K562 (cell line): ENCODE data around the gene IL1B. TPM values are rescaled to one million over a fixed set of nuclear protein-coding genes. Genes with fewer than 3 reads are reported as not detected.

Experiments used
- CBFA2T3 ChIP-seq: fragments of 450-650 bp; IDR thresholded peaks from 2 replicates; pipeline ENCODE4 v1.6.1; 2017
- CXXC5 ChIP-seq: fragments of 250-450 bp; sonication (Bioruptor Pico); IDR thresholded peaks from 2 replicates; pipeline ENCODE4 v1.8.0; 2022; ENCODE audit warnings: inconsistent platforms, mild to moderate bottlenecking, moderate library complexity
- HDAC6 ChIP-seq: IDR thresholded peaks from 2 replicates; pipeline ENCODE4 v1.6.1; 2012; ENCODE audit warnings: low read depth, mild to moderate bottlenecking, control low read depth, inconsistent platforms, low read length, moderate library complexity
- ID3 ChIP-seq, 2 experiments: fragments of 250-450 bp in 1 of 2; fragments of 450-650 bp in 1 of 2; sonication (Bioruptor Pico) in 1 of 2; IDR thresholded peaks; 2 replicates each; pipeline versions ENCODE4 v1.6.1 to v1.8.0; 2016 to 2021; ENCODE audit warnings: mild to moderate bottlenecking in 2 of 2, moderate library complexity in 2 of 2, missing compliant biosample characterization in 1 of 2, missing genetic modification characterization in 1 of 2
- KAT2B ChIP-seq: IDR thresholded peaks from one replicate; pipeline ENCODE4 v1.6.1; 2012; ENCODE audit warnings: low read depth, mild to moderate bottlenecking, control low read depth, inconsistent platforms, low read length, moderate library complexity
- MLLT1 ChIP-seq, 2 experiments: fragments of 450-650 bp; IDR thresholded peaks; 2 replicates each; pipeline ENCODE4 v1.6.1; 2016
- PCBP1 ChIP-seq: fragments of 200-400 bp; formaldehyde crosslinking; IDR thresholded peaks from 2 replicates; pipeline ENCODE4 v1.6.1; 2018; ENCODE audit warnings: mild to moderate bottlenecking, low read depth, low read length; ENCODE audit not compliant: poor library complexity, severe bottlenecking
- PRPF4 ChIP-seq: fragments of 200-400 bp; formaldehyde crosslinking; IDR thresholded peaks from one replicate; pipeline ENCODE4 v1.6.1; 2017; ENCODE audit warnings: low read length, low read depth, mild to moderate bottlenecking; ENCODE audit not compliant: insufficient read depth, poor library complexity, severe bottlenecking
- RBBP5 ChIP-seq: fragments of 200-600 bp; sonication (generic); IDR thresholded peaks from 2 replicates; pipeline ENCODE4 v1.6.1; 2012; ENCODE audit warnings: borderline replicate concordance, mild to moderate bottlenecking, low read length, control low read depth, inconsistent platforms; ENCODE audit not compliant: insufficient read depth, poor library complexity, severe bottlenecking
- SMAD3 ChIP-seq: fragments of 450-650 bp; formaldehyde crosslinking; conservative IDR thresholded peaks from 2 replicates; pipeline ENCODE4 v1.4.0; 2020; ENCODE audit warnings: mild to moderate bottlenecking
- ZBTB8A ChIP-seq: fragments of 450-650 bp; IDR thresholded peaks from 2 replicates; pipeline ENCODE4 v1.6.1; 2018; ENCODE audit warnings: mild to moderate bottlenecking, moderate library complexity; ENCODE audit not compliant: partially characterized antibody
- ZNF165 ChIP-seq: fragments of 250-450 bp; sonication (Bioruptor Pico); IDR thresholded peaks from 2 replicates; pipeline ENCODE4 v1.4.0; 2020; ENCODE audit warnings: borderline replicate concordance
- ZNF274 ChIP-seq: IDR thresholded peaks from 2 replicates; pipeline ENCODE4 v1.6.1; 2011; ENCODE audit warnings: low read depth, mild to moderate bottlenecking, low read length, moderate library complexity, borderline replicate concordance
- ZNF740 ChIP-seq, 3 experiments: fragments of 200-800 bp in 1 of 3; sonication (Bioruptor generic) in 1 of 3; sonication (generic) in 1 of 3; formaldehyde crosslinking in 1 of 3; IDR thresholded peaks; 2 replicates each; pipeline versions ENCODE4 v1.6.1 to v1.8.0; 2016 to 2022; ENCODE audit warnings: mild to moderate bottlenecking in 2 of 3, missing compliant biosample characterization in 2 of 3, missing genetic modification characterization in 2 of 3, missing genetic modification reagents in 1 of 3
- polyA plus RNA-seq, 8 experiments: library from polyadenylated mRNA; depleted of rRNA in 4 of 8; stranded (reverse) in 5 of 8; unstranded in 3 of 8; fragments of >200 nt; fragmentation: Nextera tagmentation in 2 of 8; fragmentation: Illumina TruSeq in 1 of 8; extraction: Ambion mirVana in 2 of 8; extraction: Trizol in 1 of 8; gene quantifications; 2 replicates each; pipeline versions ENCODE4 v1.2.1 to v1.2.3, GENCODE V29; 2011 to 2014; ENCODE audit warnings: inconsistent platforms in 1 of 8, missing spikeins in 1 of 8
- total RNA-seq, 7 experiments: library from RNA; depleted of rRNA in 6 of 7; stranded (reverse); fragments of >200 nt in 6 of 7; fragmentation: Illumina TruSeq in 2 of 7; extraction: Trizol in 2 of 7; gene quantifications; 2 replicates each; pipeline versions ENCODE4 v1.2.1 to v1.2.3, GENCODE V29; 2011 to 2021; ENCODE audit warnings: low replicate concordance in 1 of 7
- TF ChIP-seq, protein P1 (sequence below): fragments of 450-650 bp; IDR thresholded peaks from 2 replicates; pipeline ENCODE4 v1.6.1; 2016; ENCODE audit warnings: borderline replicate concordance
- TF ChIP-seq, protein P2 (sequence below): sonication (generic); formaldehyde crosslinking; IDR thresholded peaks from 2 replicates; pipeline ENCODE4 v1.8.0; 2022; ENCODE audit warnings: missing genetic modification reagents, mild to moderate bottlenecking, borderline replicate concordance
- TF ChIP-seq, protein P3 (sequence below): fragments of 450-650 bp; formaldehyde crosslinking; IDR thresholded peaks from 2 replicates; pipeline ENCODE4 v1.4.0; 2020; ENCODE audit warnings: mild to moderate bottlenecking, moderate library complexity

The IL1B gene
- total and polyA plus RNA-seq, 9 of the 15 experiments (the other 6 are each of a cell fraction or from before 2014, with no cell fraction given), result 0.29 TPM; not detected in 8

DNA sequence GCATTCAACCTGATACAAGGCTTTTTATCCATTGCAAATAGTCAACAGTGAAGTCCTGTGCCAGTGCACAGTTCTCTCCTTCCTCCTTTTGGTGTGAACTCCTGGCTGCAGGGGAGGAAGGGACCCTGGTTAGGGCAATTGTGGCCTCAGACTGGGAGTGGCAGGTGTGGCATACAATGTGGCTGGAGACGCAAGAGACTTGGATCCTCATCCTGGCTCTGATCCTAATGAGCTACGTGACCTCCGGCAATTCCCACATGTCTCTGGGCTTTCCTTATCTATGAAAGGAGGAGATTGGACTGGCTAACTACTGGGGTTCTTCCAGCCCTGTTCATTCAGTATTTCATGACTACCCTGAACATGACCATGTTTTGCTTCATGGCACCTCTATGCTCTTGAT lies 41.7 kb downstream of the IL1B start (continued):
- TF ChIP-seq RBBP5 (no peak), ZBTB8A (no peak), ZNF274 (no peak), PCBP1 (no peak), MLLT1 (IDR thresholded peaks at IDR 0.05) (no peak), ID3 (CRISPR knock-in tag; IDR thresholded peaks at IDR 0.05) (no peak), ID3 (tag; IDR thresholded peaks at IDR 0.05) (0 out of 2 replicates have a peak, but pooled peaks have one; percentile 28), CXXC5 (CRISPR knock-in tag) (peak; percentile 57), HDAC6 (no peak), ZNF740 (CRISPR knock-in tag; IDR thresholded peaks at IDR 0.05) (no peak), ZNF740 (tag; IDR thresholded peaks at IDR 0.05) (0 out of 4 replicates have a peak, but pooled peaks of 1 of the 2 experiments have one; percentile 18), SMAD3 (CRISPR knock-in tag) (0 out of 2 replicates have a peak, but pooled peaks have one; percentile 9), CBFA2T3 (no peak), ZNF165 (CRISPR knock-in tag) (peak; percentile 70; the same call in 1 of the 2 replicates), KAT2B (no peak), PRPF4 (no peak)
- TF ChIP-seq, protein P1, sequence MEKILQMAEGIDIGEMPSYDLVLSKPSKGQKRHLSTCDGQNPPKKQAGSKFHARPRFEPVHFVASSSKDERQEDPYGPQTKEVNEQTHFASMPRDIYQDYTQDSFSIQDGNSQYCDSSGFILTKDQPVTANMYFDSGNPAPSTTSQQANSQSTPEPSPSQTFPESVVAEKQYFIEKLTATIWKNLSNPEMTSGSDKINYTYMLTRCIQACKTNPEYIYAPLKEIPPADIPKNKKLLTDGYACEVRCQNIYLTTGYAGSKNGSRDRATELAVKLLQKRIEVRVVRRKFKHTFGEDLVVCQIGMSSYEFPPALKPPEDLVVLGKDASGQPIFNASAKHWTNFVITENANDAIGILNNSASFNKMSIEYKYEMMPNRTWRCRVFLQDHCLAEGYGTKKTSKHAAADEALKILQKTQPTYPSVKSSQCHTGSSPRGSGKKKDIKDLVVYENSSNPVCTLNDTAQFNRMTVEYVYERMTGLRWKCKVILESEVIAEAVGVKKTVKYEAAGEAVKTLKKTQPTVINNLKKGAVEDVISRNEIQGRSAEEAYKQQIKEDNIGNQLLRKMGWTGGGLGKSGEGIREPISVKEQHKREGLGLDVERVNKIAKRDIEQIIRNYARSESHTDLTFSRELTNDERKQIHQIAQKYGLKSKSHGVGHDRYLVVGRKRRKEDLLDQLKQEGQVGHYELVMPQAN, result no peak
- TF ChIP-seq, protein P2, sequence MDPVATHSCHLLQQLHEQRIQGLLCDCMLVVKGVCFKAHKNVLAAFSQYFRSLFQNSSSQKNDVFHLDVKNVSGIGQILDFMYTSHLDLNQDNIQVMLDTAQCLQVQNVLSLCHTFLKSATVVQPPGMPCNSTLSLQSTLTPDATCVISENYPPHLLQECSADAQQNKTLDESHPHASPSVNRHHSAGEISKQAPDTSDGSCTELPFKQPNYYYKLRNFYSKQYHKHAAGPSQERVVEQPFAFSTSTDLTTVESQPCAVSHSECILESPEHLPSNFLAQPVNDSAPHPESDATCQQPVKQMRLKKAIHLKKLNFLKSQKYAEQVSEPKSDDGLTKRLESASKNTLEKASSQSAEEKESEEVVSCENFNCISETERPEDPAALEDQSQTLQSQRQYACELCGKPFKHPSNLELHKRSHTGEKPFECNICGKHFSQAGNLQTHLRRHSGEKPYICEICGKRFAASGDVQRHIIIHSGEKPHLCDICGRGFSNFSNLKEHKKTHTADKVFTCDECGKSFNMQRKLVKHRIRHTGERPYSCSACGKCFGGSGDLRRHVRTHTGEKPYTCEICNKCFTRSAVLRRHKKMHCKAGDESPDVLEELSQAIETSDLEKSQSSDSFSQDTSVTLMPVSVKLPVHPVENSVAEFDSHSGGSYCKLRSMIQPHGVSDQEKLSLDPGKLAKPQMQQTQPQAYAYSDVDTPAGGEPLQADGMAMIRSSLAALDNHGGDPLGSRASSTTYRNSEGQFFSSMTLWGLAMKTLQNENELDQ (CRISPR knock-in tag), result no peak
- TF ChIP-seq, protein P3, sequence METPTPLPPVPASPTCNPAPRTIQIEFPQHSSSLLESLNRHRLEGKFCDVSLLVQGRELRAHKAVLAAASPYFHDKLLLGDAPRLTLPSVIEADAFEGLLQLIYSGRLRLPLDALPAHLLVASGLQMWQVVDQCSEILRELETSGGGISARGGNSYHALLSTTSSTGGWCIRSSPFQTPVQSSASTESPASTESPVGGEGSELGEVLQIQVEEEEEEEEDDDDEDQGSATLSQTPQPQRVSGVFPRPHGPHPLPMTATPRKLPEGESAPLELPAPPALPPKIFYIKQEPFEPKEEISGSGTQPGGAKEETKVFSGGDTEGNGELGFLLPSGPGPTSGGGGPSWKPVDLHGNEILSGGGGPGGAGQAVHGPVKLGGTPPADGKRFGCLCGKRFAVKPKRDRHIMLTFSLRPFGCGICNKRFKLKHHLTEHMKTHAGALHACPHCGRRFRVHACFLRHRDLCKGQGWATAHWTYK (CRISPR knock-in tag), result 0 out of 2 replicates have a peak, but pooled peaks have one; percentile 51
